ENCODE measurements around the gene SLC25A30. TPM values are rescaled to one million over a fixed set of nuclear protein-coding genes. Genes with fewer than 3 reads are reported as not detected.

SLC25A30 gene
- total and polyA plus RNA-seq, 9 of the 15 experiments (the other 6 are each of a cell fraction or from before 2014, with no cell fraction given) = 1.1 to 11.1 (median 5.6) TPM

DNA sequence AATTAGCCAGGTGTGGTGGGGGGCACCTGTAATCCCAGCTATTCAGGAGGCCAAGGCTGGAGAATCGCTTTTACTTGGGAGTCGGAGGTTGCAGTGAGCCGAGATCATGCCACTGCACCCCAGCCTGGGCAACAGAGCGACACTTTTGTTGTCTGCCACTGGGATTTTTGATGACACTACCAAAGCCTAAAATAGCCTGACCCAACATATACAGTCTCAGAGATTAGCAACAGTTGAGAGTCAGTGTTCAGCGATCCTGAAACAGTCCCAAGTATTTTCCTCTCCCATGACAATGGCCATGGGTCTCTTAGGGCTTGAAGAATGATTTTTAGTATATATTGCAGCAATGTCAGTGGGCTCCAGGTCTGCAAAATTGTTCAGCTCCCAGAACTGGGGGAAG is 32.9 kb downstream of the SLC25A30 start:
- Histone ChIP-seq H3K4me3 (no peak overlapping the region), H4K20me1 (replicated peaks; ENCODE audit: control insufficient read depth, insufficient read depth, low read length) (no peaks in the 10 kb centered on the region), H2AFZ (ENCODE audit: low read depth, low read length) (0 out of 2 replicates have a peak overlapping the region, but pooled peaks have one; percentile 26), H3K36me3 (ENCODE audit: control insufficient read depth, insufficient read depth, low read length) (no peaks in the 10 kb centered on the region), H3K27me3 (ENCODE audit: control insufficient read depth in 2 of 2, insufficient read depth in 2 of 2, low read length in 2 of 2) (no peaks in the 10 kb centered on the region), H3K79me2 (ENCODE audit: control insufficient read depth, insufficient read depth, low read length) (no peaks in the 10 kb centered on the region), H3K4me2 (ENCODE audit: insufficient read depth, low read length) (no peak overlapping the region), H3K9me3 (replicated peaks; ENCODE audit: control insufficient read depth, insufficient read depth, low read depth, low read length) (no peaks in the 10 kb centered on the region), H3K27ac (ENCODE audit: extremely low read depth, low read depth, low read length) (peak overlapping the region; percentile 76; the same call in 2 of the 3 replicates), H3K4me1 (replicated peaks in 1 of 2; ENCODE audit: control insufficient read depth in 2 of 2, insufficient read depth in 2 of 2, low read length in 2 of 2) (peaks cover 0 to 4% of the 10 kb centered on the region in 2 experiments; a peak in 2 of 5 replicates), H3K9me1 (ENCODE audit: control insufficient read depth, insufficient read depth, low read length) (no peaks in the 10 kb centered on the region), H3K9ac (ENCODE audit: insufficient read depth in 1 of 2, low read depth in 2 of 2, low read length in 2 of 2) (no peak overlapping the region; a peak in 1 of 4 replicates)
- no peak for FAIRE-seq
- intact Hi-C loops (cut with micrococcal nuclease) = no loop called here
- WGBS (ENCODE audit: insufficient coverage, low coverage, missing lambda C conversion rate) = 81% methylated on average over 4 of the region's 5 CpGs
- in situ Hi-C loops (cut with MboI) = loop anchor here (10.0 kb wide), 1 partner anchor 1079 kb away; no protein-coding TSS in a partner anchor
- ATAC-seq = no peak
- no TSS peak for BruUV-seq (replicated peaks)
- ChIA-PET CTCF (ENCODE audit: low intra/inter-chr PET ratio) (no interaction called here), POLR2A (no interaction called here)
- TF ChIP-seq REST (IDR thresholded peaks at IDR 0.05; ENCODE audit: borderline replicate concordance) (no peak), REST (CRISPR knock-in tag; IDR thresholded peaks at IDR 0.05; ENCODE audit: low read depth) (no peak), TBL1XR1 (IDR thresholded peaks at IDR 0.05; ENCODE audit: low read length in 2 of 2) (no peak), POLR2AphosphoS2 (IDR thresholded peaks at IDR 0.05; ENCODE audit: low read length) (no peak), ZBTB9 (CRISPR knock-in tag; IDR thresholded peaks at IDR 0.05) (no peak), MAFF (IDR thresholded peaks at IDR 0.05; ENCODE audit: low read length) (no peak), ILF3 (IDR thresholded peaks at IDR 0.05; ENCODE audit: borderline replicate concordance) (no peak)
- TF ChIP-seq, protein P1, sequence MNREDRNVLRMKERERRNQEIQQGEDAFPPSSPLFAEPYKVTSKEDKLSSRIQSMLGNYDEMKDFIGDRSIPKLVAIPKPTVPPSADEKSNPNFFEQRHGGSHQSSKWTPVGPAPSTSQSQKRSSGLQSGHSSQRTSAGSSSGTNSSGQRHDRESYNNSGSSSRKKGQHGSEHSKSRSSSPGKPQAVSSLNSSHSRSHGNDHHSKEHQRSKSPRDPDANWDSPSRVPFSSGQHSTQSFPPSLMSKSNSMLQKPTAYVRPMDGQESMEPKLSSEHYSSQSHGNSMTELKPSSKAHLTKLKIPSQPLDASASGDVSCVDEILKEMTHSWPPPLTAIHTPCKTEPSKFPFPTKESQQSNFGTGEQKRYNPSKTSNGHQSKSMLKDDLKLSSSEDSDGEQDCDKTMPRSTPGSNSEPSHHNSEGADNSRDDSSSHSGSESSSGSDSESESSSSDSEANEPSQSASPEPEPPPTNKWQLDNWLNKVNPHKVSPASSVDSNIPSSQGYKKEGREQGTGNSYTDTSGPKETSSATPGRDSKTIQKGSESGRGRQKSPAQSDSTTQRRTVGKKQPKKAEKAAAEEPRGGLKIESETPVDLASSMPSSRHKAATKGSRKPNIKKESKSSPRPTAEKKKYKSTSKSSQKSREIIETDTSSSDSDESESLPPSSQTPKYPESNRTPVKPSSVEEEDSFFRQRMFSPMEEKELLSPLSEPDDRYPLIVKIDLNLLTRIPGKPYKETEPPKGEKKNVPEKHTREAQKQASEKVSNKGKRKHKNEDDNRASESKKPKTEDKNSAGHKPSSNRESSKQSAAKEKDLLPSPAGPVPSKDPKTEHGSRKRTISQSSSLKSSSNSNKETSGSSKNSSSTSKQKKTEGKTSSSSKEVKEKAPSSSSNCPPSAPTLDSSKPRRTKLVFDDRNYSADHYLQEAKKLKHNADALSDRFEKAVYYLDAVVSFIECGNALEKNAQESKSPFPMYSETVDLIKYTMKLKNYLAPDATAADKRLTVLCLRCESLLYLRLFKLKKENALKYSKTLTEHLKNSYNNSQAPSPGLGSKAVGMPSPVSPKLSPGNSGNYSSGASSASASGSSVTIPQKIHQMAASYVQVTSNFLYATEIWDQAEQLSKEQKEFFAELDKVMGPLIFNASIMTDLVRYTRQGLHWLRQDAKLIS (CRISPR knock-in tag; IDR thresholded peaks at IDR 0.05) = no peak
- DNase-seq (ENCODE audit: extremely low read depth in 1 of 4, low spot score in 3 of 4) = no peak

Data from K562 (cell line).